Colon (tissue), 2 donors: Measurements from ENCODE around the gene HOPX.
A peak's percentile ranks its signal among the peaks of the same experiment; 100 is the strongest.
"Not testable (repeated sequence)": the region's sequence is repeated elsewhere in the genome, so short reads cannot be mapped to it uniquely, and the experiment has no call there.

Experiments used
- FAIRE-seq: peaks from 2 replicates; lab custom pipeline; 2012; peaks lifted over from hg19 to GRCh38; lab: Jason Lieb, UNC
- donor health status: control.
- donor health status: control.

The HOPX gene

DNA sequence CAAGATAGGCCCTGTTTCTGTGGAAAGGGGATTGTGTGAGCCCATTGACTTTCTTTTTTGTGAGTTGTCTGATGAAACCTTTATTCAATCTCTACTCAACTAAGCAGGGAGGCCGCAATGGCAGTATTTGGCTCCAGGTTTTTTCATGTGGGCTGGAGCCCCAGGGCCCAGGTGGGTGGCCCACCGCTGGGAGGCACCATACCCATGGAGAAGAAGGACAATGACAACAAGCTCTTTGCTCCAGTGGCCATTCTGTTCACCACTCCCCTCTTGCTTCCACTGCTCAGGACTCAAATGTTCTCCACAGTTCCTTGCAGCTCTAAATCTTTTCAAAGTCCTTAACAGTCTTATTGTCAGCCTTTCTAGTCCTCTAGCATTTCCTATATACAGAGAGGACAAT, 54.1 kb downstream of the HOPX start:
- FAIRE-seq = no peak

DNA sequence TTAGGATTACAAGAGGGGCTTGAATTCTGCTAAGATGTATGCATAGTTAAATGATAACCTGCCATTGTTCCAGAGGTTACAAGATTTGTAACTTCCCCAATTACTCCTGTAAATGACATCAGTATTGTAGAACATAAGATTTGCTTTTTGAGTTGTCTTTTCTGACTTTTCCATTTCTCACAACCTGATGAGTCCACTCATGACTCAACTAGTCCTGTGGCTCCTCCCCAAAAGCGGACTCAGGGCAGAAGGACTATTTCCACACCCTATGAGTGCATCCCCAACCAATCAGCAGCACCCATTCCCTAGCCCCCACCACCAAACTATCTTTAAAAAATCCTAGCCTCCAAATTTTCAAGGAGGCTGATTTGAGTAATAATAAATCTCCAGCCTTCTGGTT, 54.7 kb downstream of the HOPX start:
- no peak for FAIRE-seq

DNA sequence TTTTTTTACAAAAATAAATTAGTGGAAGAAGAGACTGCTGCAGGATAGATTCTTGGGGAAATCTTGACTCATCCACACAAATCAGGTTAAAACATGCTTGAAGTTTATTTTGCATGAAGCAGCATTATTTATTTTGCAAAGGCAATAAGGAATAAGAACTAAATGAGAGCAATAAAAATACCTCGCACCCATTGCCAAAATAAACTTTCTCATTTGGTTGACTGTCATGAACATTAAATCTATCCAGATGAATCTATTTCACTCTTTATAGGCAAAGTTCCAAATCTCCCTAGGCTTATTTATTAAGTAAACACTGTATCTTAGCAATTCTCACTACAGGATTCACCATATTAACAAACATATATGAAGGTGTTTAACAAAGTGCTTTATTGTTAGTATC, 58.9 kb downstream of the HOPX start:
- FAIRE-seq = peak; percentile 21

DNA sequence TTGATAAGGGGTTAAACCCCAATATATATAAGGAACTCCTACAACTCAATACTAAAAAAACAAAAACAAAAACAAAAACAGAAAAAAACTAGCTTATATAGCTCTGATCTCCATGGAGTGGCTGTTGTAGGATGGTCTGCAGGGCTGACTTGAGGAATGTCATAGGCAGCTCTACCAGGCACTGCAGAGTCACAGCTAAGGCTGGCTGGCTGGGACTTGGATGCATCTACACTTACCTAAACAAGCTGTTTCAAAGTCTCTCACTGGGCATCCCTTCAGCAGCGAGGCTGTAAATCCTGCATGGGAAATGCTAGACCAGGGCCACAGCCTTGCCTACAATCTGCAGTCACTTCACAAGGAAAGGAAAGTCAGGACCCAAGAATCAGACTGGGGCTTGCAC, 61.3 kb downstream of the HOPX start:
- no peak for FAIRE-seq

DNA sequence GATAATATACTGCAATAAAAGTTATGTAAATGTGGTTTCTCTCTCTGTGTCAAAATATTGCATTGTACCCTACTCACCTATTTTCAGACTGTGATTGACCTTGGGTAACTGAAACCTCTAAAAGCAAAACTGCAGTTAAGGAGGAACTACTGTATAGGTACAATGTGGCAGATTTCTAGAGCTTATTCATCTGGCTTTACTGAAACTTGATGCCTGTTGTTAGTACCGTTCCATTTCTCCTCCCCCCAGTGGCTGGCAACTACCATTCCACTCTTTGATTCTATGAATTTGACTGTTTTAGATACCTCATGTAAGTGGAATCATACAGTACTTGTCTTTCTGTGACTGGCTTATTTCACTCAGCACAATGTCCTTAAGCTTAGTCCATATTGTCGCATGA, 61.9 kb downstream of the HOPX start:
- no peak for FAIRE-seq

DNA sequence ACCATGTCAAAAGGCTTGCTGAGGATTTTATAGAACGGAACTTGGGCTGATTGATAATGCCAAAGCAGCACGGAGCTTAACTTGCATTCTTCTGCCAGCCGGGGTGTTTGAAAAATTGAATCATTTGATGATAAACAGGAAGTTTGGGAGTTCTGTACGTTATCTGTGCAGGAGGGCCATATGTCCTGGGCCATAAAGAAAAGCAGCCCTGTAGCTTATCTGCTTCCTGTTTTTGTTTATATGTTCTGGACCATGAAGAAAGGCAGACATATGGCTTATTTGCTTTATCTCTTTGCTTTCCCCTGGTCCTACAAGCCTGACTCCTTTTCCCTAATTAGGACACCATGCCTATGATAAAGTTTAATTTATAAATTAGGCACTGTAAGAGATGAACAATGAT, 62.4 kb downstream of the HOPX start:
- no peak for FAIRE-seq

DNA sequence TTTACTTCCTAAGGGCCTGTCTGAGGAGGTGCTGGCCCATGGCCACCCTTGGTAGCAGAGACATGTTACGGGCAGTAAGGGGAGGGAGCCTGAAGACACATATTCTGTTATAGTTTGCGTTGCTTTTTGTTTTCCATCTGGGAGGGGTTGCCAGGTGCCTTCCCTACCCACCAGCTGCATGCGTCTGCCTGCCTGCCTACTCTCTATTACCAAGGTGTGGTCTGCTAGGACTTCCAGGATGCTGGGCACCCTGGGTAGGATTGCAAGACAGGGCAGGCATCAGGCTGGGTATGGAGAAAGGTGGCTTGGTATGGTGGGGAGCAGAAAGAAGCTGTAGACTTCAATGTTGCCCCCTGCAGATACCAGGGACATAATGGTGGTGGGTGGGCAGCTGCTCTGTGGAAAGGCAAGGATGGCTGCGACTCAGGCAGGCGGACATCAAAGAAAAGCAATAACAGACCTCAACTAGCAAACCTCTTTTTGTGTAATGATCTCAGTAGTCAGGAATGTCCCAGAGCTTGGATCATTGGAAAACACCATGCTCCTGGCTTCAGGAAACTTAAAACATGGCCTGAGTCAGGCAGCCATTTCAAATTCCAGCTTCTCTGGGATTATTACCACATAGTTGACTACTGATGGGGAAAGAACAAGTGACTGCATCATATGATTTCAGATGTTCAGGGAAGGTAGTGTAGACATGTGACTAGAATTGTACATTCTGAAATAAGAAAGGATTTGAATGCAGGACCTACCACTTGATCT, 67.8 kb downstream of the HOPX start:
- no peak for FAIRE-seq

DNA sequence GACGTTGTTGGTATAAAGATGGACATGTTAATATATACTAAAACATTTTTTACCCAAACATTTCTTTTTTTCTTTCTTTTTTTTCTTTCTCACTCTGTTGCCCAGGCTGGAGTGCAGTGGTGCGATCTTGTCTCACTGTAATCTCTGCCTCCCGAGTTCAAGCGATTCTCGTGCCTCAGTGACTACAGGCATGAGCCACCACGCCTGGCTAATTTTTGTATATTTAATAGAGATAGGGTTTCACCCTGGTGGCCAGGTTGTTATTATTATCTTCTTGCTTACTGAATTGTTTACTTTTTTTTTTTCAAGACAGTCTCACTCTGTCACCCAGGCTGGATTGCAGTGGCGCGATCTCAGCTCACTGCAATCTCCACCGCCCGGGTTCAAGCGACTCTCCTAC, 68.8 kb downstream of the HOPX start:
- no peak for FAIRE-seq

DNA sequence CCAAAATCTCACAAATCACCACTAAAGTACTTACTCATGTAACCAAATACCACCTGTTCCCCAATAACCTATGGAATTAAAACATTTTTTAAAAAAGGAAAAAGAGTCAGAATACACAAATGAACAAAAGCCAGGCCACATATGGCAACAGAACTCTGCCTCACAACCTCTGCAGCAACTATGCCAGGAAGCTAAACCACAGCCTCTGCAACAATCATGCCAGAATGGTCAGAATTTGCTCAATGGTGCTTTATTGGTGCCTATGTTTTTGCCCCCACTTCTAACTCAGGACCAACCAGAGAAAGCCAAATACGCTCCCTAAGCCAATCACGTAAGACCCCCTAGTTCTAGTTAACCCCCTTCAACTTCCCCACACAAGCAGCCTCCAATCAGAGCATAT, 69.6 kb downstream of the HOPX start:
- FAIRE-seq = no peak

DNA sequence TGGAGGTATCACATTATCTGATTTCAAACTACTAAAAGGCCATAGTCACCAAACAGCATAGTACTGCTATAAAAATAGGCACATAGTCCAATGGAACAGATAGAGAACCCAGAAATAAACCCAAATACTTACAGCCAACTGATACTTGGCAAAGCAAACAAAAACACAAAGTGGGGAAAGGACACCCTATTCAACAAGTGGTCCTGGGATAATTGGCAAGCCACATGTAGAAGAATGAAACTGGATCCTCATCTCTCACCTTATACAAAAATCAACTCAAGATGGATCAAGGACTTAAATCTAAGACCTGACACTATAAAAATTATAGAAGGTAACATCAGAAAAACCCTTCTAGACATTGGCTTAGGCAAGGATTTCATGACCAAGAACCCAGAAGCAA, 70.9 kb downstream of the HOPX start:
- FAIRE-seq = not testable (repeated sequence)

DNA sequence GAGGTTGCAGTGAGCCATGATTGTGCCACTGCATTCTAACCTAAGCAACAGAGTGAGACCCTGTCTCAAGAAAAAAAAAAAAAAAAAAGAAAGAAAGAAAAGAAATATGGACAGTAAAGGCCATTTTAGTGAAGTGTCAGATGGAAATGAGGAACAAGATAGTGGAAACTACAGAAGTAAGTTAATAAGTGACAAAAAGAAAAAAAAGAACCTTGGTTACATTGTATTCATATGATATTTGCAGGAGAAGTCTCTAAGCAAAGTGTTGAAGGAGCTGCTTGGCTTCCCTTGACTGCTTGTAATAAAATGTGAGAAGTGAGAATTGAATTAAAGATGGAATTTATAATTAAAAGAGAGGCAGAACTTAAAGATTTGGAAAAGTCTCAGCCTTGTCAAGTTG, 73.2 kb downstream of the HOPX start:
- no peak for FAIRE-seq

DNA sequence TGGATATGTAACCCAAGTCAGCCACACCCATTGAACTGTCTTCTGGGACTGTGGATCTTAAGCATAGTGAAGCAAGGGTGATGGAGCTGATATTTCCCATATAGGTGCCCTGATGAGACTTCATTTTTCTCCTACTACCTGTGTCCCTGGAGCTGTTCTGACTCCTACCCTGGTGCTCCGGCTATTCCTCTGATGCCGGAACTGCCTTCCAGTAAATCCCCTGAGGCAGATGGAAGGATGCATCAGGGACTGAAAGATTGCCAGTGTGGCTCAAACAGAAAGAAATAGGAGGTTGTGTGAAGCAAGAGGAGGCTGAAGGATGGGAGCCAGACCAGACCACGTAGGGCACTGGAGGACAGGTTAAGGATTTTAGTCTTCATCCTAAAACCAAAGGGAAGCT, 74.7 kb downstream of the HOPX start:
- FAIRE-seq = no peak

DNA sequence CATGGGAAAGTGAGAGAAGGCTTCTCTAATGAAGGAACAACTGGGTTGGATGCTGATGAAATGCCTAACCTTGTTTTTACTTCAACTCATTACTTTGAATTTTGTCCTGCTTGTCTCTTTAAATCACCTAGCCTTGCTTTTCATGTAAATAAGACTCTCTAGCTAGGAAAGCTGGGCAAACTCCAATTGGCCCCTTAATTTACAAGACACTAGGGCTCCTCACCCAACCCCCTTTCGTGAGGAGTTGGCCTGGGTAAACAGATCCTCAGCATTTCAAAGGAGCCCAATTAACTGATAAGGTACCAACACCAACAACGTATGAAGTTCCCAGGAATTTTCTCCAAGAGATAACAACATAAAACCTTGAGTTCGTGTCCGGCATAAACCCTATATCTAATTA, 75.6 kb downstream of the HOPX start:
- FAIRE-seq = not testable (repeated sequence)

DNA sequence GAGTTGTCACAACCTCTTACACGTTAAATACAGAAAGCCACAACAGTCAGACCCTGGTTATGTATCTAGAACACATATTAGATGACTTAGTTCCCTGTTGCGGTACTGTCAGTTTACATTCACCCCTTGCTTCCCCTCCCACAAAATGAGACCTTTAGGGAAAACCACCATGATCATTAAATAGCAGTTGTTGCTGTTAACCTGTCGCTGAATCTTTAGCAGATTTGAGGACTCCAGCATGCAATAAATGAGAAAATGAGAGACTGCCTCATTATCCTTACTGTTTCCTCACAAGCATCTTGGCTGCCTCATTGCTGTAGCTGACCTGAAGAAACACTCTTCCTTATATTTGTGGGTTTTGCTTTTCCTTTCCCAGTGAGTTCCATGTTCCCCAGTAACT, 77.8 kb downstream of the HOPX start:
- no peak for FAIRE-seq
